ENCODE measurements around the gene FBN1.

- no peak for TF ChIP-seq YY1 (IDR thresholded peaks at IDR 0.05; ENCODE audit: insufficient read depth, insufficient read length)
- TF ChIP-seq ZNF274 (IDR thresholded peaks at IDR 0.05; ENCODE audit: low read depth, low read length) = no peak
- no peak for TF ChIP-seq SUZ12 (IDR thresholded peaks at IDR 0.05; ENCODE audit: extremely low read depth, insufficient read depth, insufficient read length)
These were observed 222.2 kb downstream of the FBN1 start for GRCh38 chr15:48423342-48423741.
